ENCODE results near the gene EXOSC5.

GRCh38 chr19:41437944-41438574 is 40.9 kb upstream of the EXOSC5 start:
- TF ChIP-seq CHD2 (IDR thresholded peaks at IDR 0.05; ENCODE audit: borderline replicate concordance, low read depth, low read length) (no peak), POLR2A (IDR thresholded peaks at IDR 0.05; ENCODE audit: low read depth, low read length) (no peak), CTCF (IDR thresholded peaks at IDR 0.05 in 2 of 3, conservative IDR thresholded peaks at IDR 0.05 in 1 of 3; ENCODE audit: control insufficient read depth in 2 of 3, extremely low read depth in 1 of 3, insufficient read depth in 1 of 3, low read depth in 3 of 3, low read length in 3 of 3) (no peak), YY1 (IDR thresholded peaks at IDR 0.05; ENCODE audit: low read depth, low read length) (no peak), ATF2 (IDR thresholded peaks at IDR 0.05; ENCODE audit: low read length) (no peak), CBX5 (IDR thresholded peaks at IDR 0.05; ENCODE audit: low read depth) (no peak), RBBP5 (conservative IDR thresholded peaks at IDR 0.05) (no peak), KLF5 (IDR thresholded peaks at IDR 0.05; ENCODE audit: partially characterized antibody) (no peak), SMARCA5 (IDR thresholded peaks at IDR 0.05) (no peak), ATF3 (IDR thresholded peaks at IDR 0.05; ENCODE audit: borderline replicate concordance, extremely low read depth, low read depth, low read length) (no peak), RCOR1 (conservative IDR thresholded peaks at IDR 0.05; ENCODE audit: low read depth, low read length) (no peak), ASH2L (IDR thresholded peaks at IDR 0.05; ENCODE audit: borderline replicate concordance, low read depth) (no peak), CEBPZ (IDR thresholded peaks at IDR 0.05; ENCODE audit: low read depth, low read length) (no peak)

Measured in GM12878 (cell line).